GM23338 (cell line): ENCODE data around the gene OLR1.

Experiments
- CREB1 ChIP-seq: fragments of 250-450 bp; sonication (Bioruptor Pico); IDR thresholded peaks from 2 replicates; pipeline ENCODE4 v1.5.0; 2020; ENCODE audit warnings: low read depth, mild to moderate bottlenecking, moderate library complexity
- EZH2 ChIP-seq: fragments of 200-600 bp; sonication (generic); IDR thresholded peaks from one replicate; pipeline ENCODE4 v1.8.0; 2017; ENCODE audit warnings: antibody characterized with exemption, mild to moderate bottlenecking, low read depth; ENCODE audit not compliant: unreplicated experiment
- EZH2phosphoT487 ChIP-seq: fragments of 200-600 bp; sonication (generic); IDR thresholded peaks from one replicate; pipeline ENCODE4 v1.8.1; 2018; ENCODE audit warnings: antibody characterized with exemption; ENCODE audit not compliant: unreplicated experiment
- JUNB ChIP-seq: IDR thresholded peaks from one replicate; pipeline ENCODE4 v1.6.1; 2016; ENCODE audit warnings: antibody characterized with exemption; ENCODE audit not compliant: unreplicated experiment
- NANOG ChIP-seq: IDR thresholded peaks from 2 replicates; pipeline ENCODE4 v1.6.1; 2016; ENCODE audit warnings: antibody characterized with exemption, borderline replicate concordance
- POLR2AphosphoS5 ChIP-seq: IDR thresholded peaks from 2 replicates; pipeline ENCODE4 v1.6.1; 2016; ENCODE audit warnings: antibody characterized with exemption, low read depth
- STAT1 ChIP-seq: IDR thresholded peaks from one replicate; pipeline ENCODE4 v1.6.1; 2016; ENCODE audit warnings: antibody characterized with exemption; ENCODE audit not compliant: unreplicated experiment
- TF ChIP-seq, protein P1 (sequence below), 2 experiments: fragments of 200-600 bp in 1 of 2; sonication (generic) in 1 of 2; conservative IDR thresholded peaks; 2 replicates each; pipeline versions ENCODE4 v1.5.1 to v1.6.1; 2016 to 2017; ENCODE audit warnings: antibody characterized with exemption in 2 of 2, low read depth in 2 of 2, mild to moderate bottlenecking in 2 of 2, moderate library complexity in 1 of 2
- TF ChIP-seq, protein P2 (sequence below): IDR thresholded peaks from one replicate; pipeline ENCODE4 v1.6.1; 2018; ENCODE audit warnings: antibody characterized with exemption; ENCODE audit not compliant: unreplicated experiment
- TF ChIP-seq, protein P3 (sequence below): fragments of 250-450 bp; sonication (Bioruptor Pico); IDR thresholded peaks from 2 replicates; pipeline ENCODE4 v1.5.0; 2020; ENCODE audit warnings: mild to moderate bottlenecking, moderate library complexity

DNA sequence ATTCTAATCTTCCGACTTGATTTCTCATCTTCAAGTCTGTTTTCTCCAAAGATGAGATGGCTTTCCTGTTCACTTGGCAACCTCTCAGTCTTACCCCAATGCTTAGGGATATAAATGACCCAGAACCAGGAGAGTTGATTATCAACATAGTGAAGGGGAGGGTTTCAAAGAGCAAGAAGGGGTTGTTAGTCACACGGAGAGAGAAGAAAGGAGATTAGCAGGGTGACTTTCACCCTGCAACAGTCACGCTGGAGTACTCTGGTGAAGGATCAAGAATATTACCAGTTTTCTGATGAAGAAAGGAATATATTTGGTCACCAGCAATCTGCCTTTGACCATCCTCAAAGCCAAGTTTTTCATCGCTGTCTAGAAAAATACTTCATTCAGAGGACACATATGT, 6.9 kb upstream of the OLR1 start, which contains the start of gene TMEM52B:
- TF ChIP-seq POLR2AphosphoS5: no peak
- TF ChIP-seq, protein P1, sequence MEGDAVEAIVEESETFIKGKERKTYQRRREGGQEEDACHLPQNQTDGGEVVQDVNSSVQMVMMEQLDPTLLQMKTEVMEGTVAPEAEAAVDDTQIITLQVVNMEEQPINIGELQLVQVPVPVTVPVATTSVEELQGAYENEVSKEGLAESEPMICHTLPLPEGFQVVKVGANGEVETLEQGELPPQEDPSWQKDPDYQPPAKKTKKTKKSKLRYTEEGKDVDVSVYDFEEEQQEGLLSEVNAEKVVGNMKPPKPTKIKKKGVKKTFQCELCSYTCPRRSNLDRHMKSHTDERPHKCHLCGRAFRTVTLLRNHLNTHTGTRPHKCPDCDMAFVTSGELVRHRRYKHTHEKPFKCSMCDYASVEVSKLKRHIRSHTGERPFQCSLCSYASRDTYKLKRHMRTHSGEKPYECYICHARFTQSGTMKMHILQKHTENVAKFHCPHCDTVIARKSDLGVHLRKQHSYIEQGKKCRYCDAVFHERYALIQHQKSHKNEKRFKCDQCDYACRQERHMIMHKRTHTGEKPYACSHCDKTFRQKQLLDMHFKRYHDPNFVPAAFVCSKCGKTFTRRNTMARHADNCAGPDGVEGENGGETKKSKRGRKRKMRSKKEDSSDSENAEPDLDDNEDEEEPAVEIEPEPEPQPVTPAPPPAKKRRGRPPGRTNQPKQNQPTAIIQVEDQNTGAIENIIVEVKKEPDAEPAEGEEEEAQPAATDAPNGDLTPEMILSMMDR (conservative IDR thresholded peaks at IDR 0.05; ENCODE audit: low read depth in 2 of 2): no peak
- TF ChIP-seq EZH2: no peak
- TF ChIP-seq EZH2phosphoT487: no peak
- no peak for TF ChIP-seq CREB1 (CRISPR knock-in tag)
- no peak for TF ChIP-seq JUNB
- TF ChIP-seq, protein P2, sequence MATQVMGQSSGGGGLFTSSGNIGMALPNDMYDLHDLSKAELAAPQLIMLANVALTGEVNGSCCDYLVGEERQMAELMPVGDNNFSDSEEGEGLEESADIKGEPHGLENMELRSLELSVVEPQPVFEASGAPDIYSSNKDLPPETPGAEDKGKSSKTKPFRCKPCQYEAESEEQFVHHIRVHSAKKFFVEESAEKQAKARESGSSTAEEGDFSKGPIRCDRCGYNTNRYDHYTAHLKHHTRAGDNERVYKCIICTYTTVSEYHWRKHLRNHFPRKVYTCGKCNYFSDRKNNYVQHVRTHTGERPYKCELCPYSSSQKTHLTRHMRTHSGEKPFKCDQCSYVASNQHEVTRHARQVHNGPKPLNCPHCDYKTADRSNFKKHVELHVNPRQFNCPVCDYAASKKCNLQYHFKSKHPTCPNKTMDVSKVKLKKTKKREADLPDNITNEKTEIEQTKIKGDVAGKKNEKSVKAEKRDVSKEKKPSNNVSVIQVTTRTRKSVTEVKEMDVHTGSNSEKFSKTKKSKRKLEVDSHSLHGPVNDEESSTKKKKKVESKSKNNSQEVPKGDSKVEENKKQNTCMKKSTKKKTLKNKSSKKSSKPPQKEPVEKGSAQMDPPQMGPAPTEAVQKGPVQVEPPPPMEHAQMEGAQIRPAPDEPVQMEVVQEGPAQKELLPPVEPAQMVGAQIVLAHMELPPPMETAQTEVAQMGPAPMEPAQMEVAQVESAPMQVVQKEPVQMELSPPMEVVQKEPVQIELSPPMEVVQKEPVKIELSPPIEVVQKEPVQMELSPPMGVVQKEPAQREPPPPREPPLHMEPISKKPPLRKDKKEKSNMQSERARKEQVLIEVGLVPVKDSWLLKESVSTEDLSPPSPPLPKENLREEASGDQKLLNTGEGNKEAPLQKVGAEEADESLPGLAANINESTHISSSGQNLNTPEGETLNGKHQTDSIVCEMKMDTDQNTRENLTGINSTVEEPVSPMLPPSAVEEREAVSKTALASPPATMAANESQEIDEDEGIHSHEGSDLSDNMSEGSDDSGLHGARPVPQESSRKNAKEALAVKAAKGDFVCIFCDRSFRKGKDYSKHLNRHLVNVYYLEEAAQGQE: no peak
- TF ChIP-seq, protein P3, sequence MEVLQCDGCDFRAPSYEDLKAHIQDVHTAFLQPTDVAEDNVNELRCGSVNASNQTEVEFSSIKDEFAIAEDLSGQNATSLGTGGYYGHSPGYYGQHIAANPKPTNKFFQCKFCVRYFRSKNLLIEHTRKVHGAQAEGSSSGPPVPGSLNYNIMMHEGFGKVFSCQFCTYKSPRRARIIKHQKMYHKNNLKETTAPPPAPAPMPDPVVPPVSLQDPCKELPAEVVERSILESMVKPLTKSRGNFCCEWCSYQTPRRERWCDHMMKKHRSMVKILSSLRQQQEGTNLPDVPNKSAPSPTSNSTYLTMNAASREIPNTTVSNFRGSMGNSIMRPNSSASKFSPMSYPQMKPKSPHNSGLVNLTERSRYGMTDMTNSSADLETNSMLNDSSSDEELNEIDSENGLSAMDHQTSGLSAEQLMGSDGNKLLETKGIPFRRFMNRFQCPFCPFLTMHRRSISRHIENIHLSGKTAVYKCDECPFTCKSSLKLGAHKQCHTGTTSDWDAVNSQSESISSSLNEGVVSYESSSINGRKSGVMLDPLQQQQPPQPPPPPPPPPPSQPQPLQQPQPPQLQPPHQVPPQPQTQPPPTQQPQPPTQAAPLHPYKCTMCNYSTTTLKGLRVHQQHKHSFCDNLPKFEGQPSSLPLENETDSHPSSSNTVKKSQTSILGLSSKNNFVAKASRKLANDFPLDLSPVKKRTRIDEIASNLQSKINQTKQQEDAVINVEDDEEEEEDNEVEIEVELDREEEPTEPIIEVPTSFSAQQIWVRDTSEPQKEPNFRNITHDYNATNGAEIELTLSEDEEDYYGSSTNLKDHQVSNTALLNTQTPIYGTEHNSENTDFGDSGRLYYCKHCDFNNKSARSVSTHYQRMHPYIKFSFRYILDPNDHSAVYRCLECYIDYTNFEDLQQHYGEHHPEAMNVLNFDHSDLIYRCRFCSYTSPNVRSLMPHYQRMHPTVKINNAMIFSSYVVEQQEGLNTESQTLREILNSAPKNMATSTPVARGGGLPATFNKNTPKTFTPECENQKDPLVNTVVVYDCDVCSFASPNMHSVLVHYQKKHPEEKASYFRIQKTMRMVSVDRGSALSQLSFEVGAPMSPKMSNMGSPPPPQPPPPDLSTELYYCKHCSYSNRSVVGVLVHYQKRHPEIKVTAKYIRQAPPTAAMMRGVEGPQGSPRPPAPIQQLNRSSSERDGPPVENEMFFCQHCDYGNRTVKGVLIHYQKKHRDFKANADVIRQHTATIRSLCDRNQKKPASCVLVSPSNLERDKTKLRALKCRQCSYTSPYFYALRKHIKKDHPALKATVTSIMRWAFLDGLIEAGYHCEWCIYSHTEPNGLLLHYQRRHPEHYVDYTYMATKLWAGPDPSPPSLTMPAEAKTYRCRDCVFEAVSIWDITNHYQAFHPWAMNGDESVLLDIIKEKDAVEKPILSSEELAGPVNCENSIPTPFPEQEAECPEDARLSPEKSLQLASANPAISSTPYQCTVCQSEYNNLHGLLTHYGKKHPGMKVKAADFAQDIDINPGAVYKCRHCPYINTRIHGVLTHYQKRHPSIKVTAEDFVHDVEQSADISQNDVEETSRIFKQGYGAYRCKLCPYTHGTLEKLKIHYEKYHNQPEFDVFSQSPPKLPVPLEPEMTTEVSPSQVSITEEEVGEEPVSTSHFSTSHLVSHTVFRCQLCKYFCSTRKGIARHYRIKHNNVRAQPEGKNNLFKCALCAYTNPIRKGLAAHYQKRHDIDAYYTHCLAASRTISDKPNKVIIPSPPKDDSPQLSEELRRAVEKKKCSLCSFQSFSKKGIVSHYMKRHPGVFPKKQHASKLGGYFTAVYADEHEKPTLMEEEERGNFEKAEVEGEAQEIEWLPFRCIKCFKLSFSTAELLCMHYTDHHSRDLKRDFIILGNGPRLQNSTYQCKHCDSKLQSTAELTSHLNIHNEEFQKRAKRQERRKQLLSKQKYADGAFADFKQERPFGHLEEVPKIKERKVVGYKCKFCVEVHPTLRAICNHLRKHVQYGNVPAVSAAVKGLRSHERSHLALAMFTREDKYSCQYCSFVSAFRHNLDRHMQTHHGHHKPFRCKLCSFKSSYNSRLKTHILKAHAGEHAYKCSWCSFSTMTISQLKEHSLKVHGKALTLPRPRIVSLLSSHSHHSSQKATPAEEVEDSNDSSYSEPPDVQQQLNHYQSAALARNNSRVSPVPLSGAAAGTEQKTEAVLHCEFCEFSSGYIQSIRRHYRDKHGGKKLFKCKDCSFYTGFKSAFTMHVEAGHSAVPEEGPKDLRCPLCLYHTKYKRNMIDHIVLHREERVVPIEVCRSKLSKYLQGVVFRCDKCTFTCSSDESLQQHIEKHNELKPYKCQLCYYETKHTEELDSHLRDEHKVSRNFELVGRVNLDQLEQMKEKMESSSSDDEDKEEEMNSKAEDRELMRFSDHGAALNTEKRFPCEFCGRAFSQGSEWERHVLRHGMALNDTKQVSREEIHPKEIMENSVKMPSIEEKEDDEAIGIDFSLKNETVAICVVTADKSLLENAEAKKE: no peak
- TF ChIP-seq STAT1: no peak
- TF ChIP-seq NANOG: no peak
